OCI-LY1 (cell line): ENCODE results near the gene STX5.
A peak's percentile ranks its signal among the peaks of the same experiment; 100 is the strongest.

Source experiments
- H2AFZ ChIP-seq: fragments of 200-600 bp; sonication (generic), shearing (Covaris generic); 2 replicates; pipeline ENCODE4 v1.6.0; 2014; ENCODE audit warnings: antibody characterized with exemption, mild to moderate bottlenecking, low read length
- H3F3A ChIP-seq: fragments of 200-600 bp; sonication (generic), shearing (Covaris generic); 2 replicates; pipeline ENCODE4 v1.6.0; 2014; ENCODE audit warnings: mild to moderate bottlenecking, antibody characterized with exemption, low read length, moderate library complexity; ENCODE audit not compliant: insufficient read depth
- H3K27ac ChIP-seq: fragments of 200-600 bp; sonication (generic); 2 replicates; pipeline ENCODE4 v1.5.1; 2014; ENCODE audit warnings: low read length, mixed run types, mild to moderate bottlenecking, low read depth; ENCODE audit not compliant: poor library complexity, severe bottlenecking
- H3K27me3 ChIP-seq: fragments of 200-600 bp; sonication (generic); 2 replicates; pipeline ENCODE4 v1.6.0; 2014; ENCODE audit warnings: antibody characterized with exemption, mild to moderate bottlenecking, low read length, moderate library complexity; ENCODE audit not compliant: insufficient read depth
- H3K36me3 ChIP-seq: fragments of 200-600 bp; sonication (generic); 2 replicates; pipeline ENCODE4 v1.6.1; 2014; ENCODE audit warnings: mild to moderate bottlenecking, antibody characterized with exemption, low read length, moderate library complexity, mixed read lengths; ENCODE audit not compliant: insufficient read depth
- H3K4me1 ChIP-seq: fragments of 200-600 bp; sonication (generic); 2 replicates; pipeline ENCODE4 v1.5.1; 2014; ENCODE audit warnings: mild to moderate bottlenecking, low read length, moderate library complexity; ENCODE audit not compliant: insufficient read depth, severe bottlenecking
- H3K4me2 ChIP-seq: fragments of 200-600 bp; sonication (generic), shearing (Covaris generic); 2 replicates; pipeline ENCODE4 v1.6.1; 2014; ENCODE audit warnings: low read length
- H3K4me3 ChIP-seq: fragments of 200-600 bp; sonication (generic); 2 replicates; pipeline ENCODE4 v1.5.1; 2014; ENCODE audit warnings: low read length, low read depth, mild to moderate bottlenecking, mixed read lengths; ENCODE audit not compliant: poor library complexity, severe bottlenecking
- H3K79me2 ChIP-seq: fragments of 200-600 bp; shearing (Covaris generic); 2 replicates; pipeline ENCODE4 v1.6.1; 2016; ENCODE audit warnings: mixed run types, low read length, mixed read lengths; ENCODE audit not compliant: insufficient read depth
- H3K9ac ChIP-seq: fragments of 200-600 bp; sonication (generic), shearing (Covaris generic); 2 replicates; pipeline ENCODE4 v1.6.1; 2014; ENCODE audit warnings: mild to moderate bottlenecking, low read length, mixed read lengths
- H3K9me2 ChIP-seq: fragments of 200-600 bp; sonication (generic), shearing (Covaris generic); 2 replicates; pipeline ENCODE4 v1.6.1; 2014; ENCODE audit warnings: low read depth, mild to moderate bottlenecking, low read length, mixed read lengths
- H3K9me3 ChIP-seq: fragments of 200-600 bp; shearing (Covaris generic); 2 replicates; pipeline ENCODE4 v1.6.1; 2014; ENCODE audit warnings: low read length, mixed read lengths
- H4K20me1 ChIP-seq: fragments of 200-600 bp; sonication (generic), shearing (Covaris generic); 2 replicates; pipeline ENCODE4 v1.6.0; 2016; ENCODE audit warnings: mild to moderate bottlenecking, low read length; ENCODE audit not compliant: insufficient read depth
- CTCF ChIP-seq: fragments of 200-600 bp; sonication (generic), shearing (Covaris generic); IDR thresholded peaks from 2 replicates; pipeline ENCODE4 v1.5.1; 2017; ENCODE audit warnings: mild to moderate bottlenecking, antibody characterized with exemption, low read length, moderate library complexity, mixed read lengths
- EZH2 ChIP-seq: fragments of 200-600 bp; sonication (generic), shearing (Covaris generic); IDR thresholded peaks from 2 replicates; pipeline ENCODE4 v1.8.0; 2017; ENCODE audit warnings: borderline replicate concordance, mixed run types, mild to moderate bottlenecking, antibody characterized with exemption, low read length, moderate library complexity, mixed read lengths

The STX5 gene

GRCh38 chr11:62831520-62832335 lies at the start of gene STX5:
TSS of gene STX5 (minus strand) at chr11:62832051. CDS start at chr11:62831243, 808 bp downstream.
- no peak within 1 kb of the TSS for H2AFZ ChIP-seq
- peak within 1 kb of the TSS; percentile 65 for H3K27ac ChIP-seq
- TF ChIP-seq EZH2 (no peak), CTCF (no peak)
- peaks cover 13% of the 10 kb centered on the region for H3K79me2 ChIP-seq
- H3K4me1 ChIP-seq, result peaks cover 22% of the 10 kb centered on the region
- H3K4me3 ChIP-seq, result peak within 1 kb of the TSS; percentile 81
- H3K9ac ChIP-seq, result peak within 1 kb of the TSS; percentile 81
- H3K9me3 ChIP-seq, result no peaks in the 10 kb centered on the region
- H3F3A ChIP-seq, result no peaks in the 10 kb centered on the region
- peaks cover 47% of the 10 kb centered on the region for H3K36me3 ChIP-seq
- H3K4me2 ChIP-seq, result peak within 1 kb of the TSS; percentile 81
- H4K20me1 ChIP-seq, result no peaks in the 10 kb centered on the region
- H3K27me3 ChIP-seq, result no peaks in the 10 kb centered on the region
- H3K9me2 ChIP-seq, result no peaks in the 10 kb centered on the region

- H3K4me2 ChIP-seq, result peak within 1 kb of the TSS; percentile 93
- H3K27ac ChIP-seq, result peak within 1 kb of the TSS; percentile 85
- H3F3A ChIP-seq, result no peaks in the 10 kb centered on the region
- H2AFZ ChIP-seq, result no peak within 1 kb of the TSS
- H3K9me2 ChIP-seq, result no peaks in the 10 kb centered on the region
- peaks cover 34% of the 10 kb centered on the region for H3K4me1 ChIP-seq
- H3K9me3 ChIP-seq, result no peaks in the 10 kb centered on the region
- TF ChIP-seq EZH2, result no peak
- TF ChIP-seq CTCF, result peak; percentile 74
- peaks cover 9% of the 10 kb centered on the region for H3K79me2 ChIP-seq
- no peaks in the 10 kb centered on the region for H4K20me1 ChIP-seq
- H3K27me3 ChIP-seq, result no peaks in the 10 kb centered on the region
- H3K9ac ChIP-seq, result peak within 1 kb of the TSS; percentile 98
- peak within 1 kb of the TSS; percentile 72 for H3K4me3 ChIP-seq
- H3K36me3 ChIP-seq, result peaks cover 80% of the 10 kb centered on the region
These were observed 49.1 kb upstream of the STX5 start, which contains the start of gene SLC3A2 for GRCh38 chr11:62880803-62881578. TSS of gene SLC3A2 (plus strand) at chr11:62880896. CDS start at chr11:62881024, 128 bp downstream.

GRCh38 chr11:62880231-62880802 lies 48.5 kb upstream of the STX5 start:
- Histone ChIP-seq H3K9ac (peak overlapping the region; percentile 98), H3K9me3 (no peaks in the 10 kb centered on the region), H3K4me3 (peak overlapping the region; percentile 72), H3K9me2 (no peaks in the 10 kb centered on the region), H3K4me2 (peak overlapping the region; percentile 93), H3K27me3 (no peaks in the 10 kb centered on the region), H4K20me1 (no peaks in the 10 kb centered on the region), H3F3A (no peaks in the 10 kb centered on the region), H3K27ac (peak overlapping the region; percentile 85), H3K79me2 (peaks cover 9% of the 10 kb centered on the region), H2AFZ (no peak overlapping the region), H3K36me3 (peaks cover 80% of the 10 kb centered on the region), H3K4me1 (peaks cover 34% of the 10 kb centered on the region)
- no peak for TF ChIP-seq EZH2
- no peak for TF ChIP-seq CTCF
